IMR-90 (cell line): ENCODE data around the gene GPRIN2. TPM values are rescaled to one million over a fixed set of nuclear protein-coding genes. Genes with fewer than 3 reads are reported as not detected.

Experiments
- ATAC-seq: fragments of 200-7000 bp; cut with Tn5 transposase; 2 replicates; pipeline ENCODE4 v1.9.1; 2020; ENCODE audit warnings: low read depth, mild to moderate bottlenecking, moderate library complexity
- BruUV-seq: library from RNA; stranded (reverse); fragments of 400-500 nt; replicated peaks from 2 replicates; lab custom pipeline; 2021; lab: Mats Ljungman, UMichigan
- CTCF ChIA-PET: fragments of 300-600 bp; formaldehyde crosslinking; extraction: SDS; loops from one replicate; lab custom pipeline; 2021; ENCODE audit warnings: antibody characterized with exemption; lab: Yijun Ruan, JAX
- POLR2A ChIA-PET: fragments of 300-600 bp; sonication (Branson Sonifier 250); formaldehyde crosslinking; loops from one replicate; lab custom pipeline; 2022; ENCODE audit warnings: antibody characterized with exemption; ENCODE audit not compliant: unreplicated experiment; lab: Charles Lee
- DNase-seq: peaks from one replicate; pipeline ENCODE4 v3.0.0; 2013
- H2AFZ ChIP-seq: replicated peaks from 2 replicates; pipeline ENCODE3; 2013; ENCODE audit warnings: low read length, mild to moderate bottlenecking; ENCODE audit not compliant: poor library complexity
- H2AK5ac ChIP-seq: 2 replicates; pipeline ENCODE4 v1.6.1; 2013; ENCODE audit warnings: low read depth, low read length, inconsistent platforms
- H2AK9ac ChIP-seq: replicated peaks from 2 replicates; pipeline ENCODE3; 2013; ENCODE audit warnings: mild to moderate bottlenecking, low read depth, low read length, moderate library complexity; ENCODE audit not compliant: poor library complexity
- H2BK120ac ChIP-seq: 2 replicates; pipeline ENCODE4 v1.6.1; 2013; ENCODE audit warnings: low read depth, low read length, inconsistent platforms
- H2BK15ac ChIP-seq: 3 replicates; pipeline ENCODE4 v1.6.1; 2013; ENCODE audit warnings: low read depth, low read length, inconsistent platforms
- H2BK20ac ChIP-seq: 2 replicates; pipeline ENCODE4 v1.6.1; 2013; ENCODE audit warnings: low read depth, mild to moderate bottlenecking, inconsistent platforms, low read length, moderate library complexity
- H2BK5ac ChIP-seq: 2 replicates; pipeline ENCODE4 v1.6.1; 2013; ENCODE audit warnings: mild to moderate bottlenecking, low read depth, low read length, inconsistent platforms; ENCODE audit not compliant: poor library complexity, severe bottlenecking
- H3K14ac ChIP-seq: replicated peaks from 2 replicates; pipeline ENCODE4 v1.6.1; 2013; ENCODE audit warnings: low read depth, low read length, inconsistent platforms
- H3K18ac ChIP-seq: 2 replicates; pipeline ENCODE4 v1.6.1; 2013; ENCODE audit warnings: low read depth, low read length, control low read depth
- H3K23ac ChIP-seq: 2 replicates; pipeline ENCODE4 v1.6.1; 2013; ENCODE audit warnings: low read depth, low read length, inconsistent platforms
- H3K27ac ChIP-seq: 2 replicates; pipeline ENCODE4 v1.5.1; 2013; ENCODE audit warnings: mild to moderate bottlenecking, control low read depth, low read length; ENCODE audit not compliant: insufficient read depth
- H3K27me3 ChIP-seq: 2 replicates; pipeline ENCODE4 v1.6.1; 2013; ENCODE audit warnings: low read length; ENCODE audit not compliant: control insufficient read depth, insufficient read depth
- H3K36me3 ChIP-seq: 2 replicates; pipeline ENCODE4 v1.6.1; 2013; ENCODE audit warnings: low read length, mixed read lengths; ENCODE audit not compliant: control insufficient read depth, insufficient read depth
- H3K4ac ChIP-seq: 2 replicates; pipeline ENCODE4 v1.6.1; 2013; ENCODE audit warnings: low read depth, low read length, inconsistent platforms
- H3K4me1 ChIP-seq: 2 replicates; pipeline ENCODE4 v1.6.1; 2013; ENCODE audit warnings: low read length, mixed read lengths; ENCODE audit not compliant: control insufficient read depth, insufficient read depth
- H3K4me2 ChIP-seq: 2 replicates; pipeline ENCODE4 v1.6.1; 2013; ENCODE audit warnings: low read depth, mild to moderate bottlenecking, control low read depth, low read length, moderate library complexity
- H3K4me3 ChIP-seq: 2 replicates; pipeline ENCODE4 v1.5.1; 2013; ENCODE audit warnings: low read depth, mild to moderate bottlenecking, control low read depth, low read length, moderate library complexity; ENCODE audit not compliant: insufficient read depth
- H3K56ac ChIP-seq: 2 replicates; pipeline ENCODE4 v1.6.1; 2013; ENCODE audit warnings: low read length, inconsistent platforms; ENCODE audit not compliant: insufficient read depth; ENCODE audit errors: extremely low read depth
- H3K79me1 ChIP-seq, 2 experiments: 2 replicates each; pipeline ENCODE4 v1.6.1; 2013; ENCODE audit warnings: low read length in 2 of 2, inconsistent platforms in 1 of 2, low read depth in 1 of 2
- H3K9ac ChIP-seq: 2 replicates; pipeline ENCODE4 v1.6.1; 2013; ENCODE audit warnings: low read depth, low read length, control low read depth
- H3K9me1 ChIP-seq: 2 replicates; pipeline ENCODE4 v1.6.1; 2013; ENCODE audit warnings: low read length, inconsistent platforms; ENCODE audit not compliant: insufficient read depth
- H3K9me3 ChIP-seq: 2 replicates; pipeline ENCODE4 v1.6.1; 2013; ENCODE audit warnings: low read length; ENCODE audit not compliant: control insufficient read depth, insufficient read depth
- H4K20me1 ChIP-seq: 2 replicates; pipeline ENCODE4 v1.6.1; 2013; ENCODE audit warnings: low read length, inconsistent platforms; ENCODE audit not compliant: insufficient read depth
- H4K5ac ChIP-seq: 2 replicates; pipeline ENCODE4 v1.6.1; 2013; ENCODE audit warnings: mild to moderate bottlenecking, low read depth, low read length, control low read depth
- H4K8ac ChIP-seq, 2 experiments: 2 replicates each; pipeline ENCODE4 v1.6.1; 2013; ENCODE audit warnings: low read depth in 2 of 2, low read length in 2 of 2, control low read depth in 1 of 2, inconsistent platforms in 1 of 2
- H4K91ac ChIP-seq: 2 replicates; pipeline ENCODE4 v1.6.1; 2013; ENCODE audit warnings: low read depth, low read length, inconsistent platforms; ENCODE audit not compliant: insufficient read depth
- BHLHE40 ChIP-seq: fragments of 150-350 bp; IDR thresholded peaks from 2 replicates; pipeline ENCODE4 v1.6.1; 2016; ENCODE audit warnings: mild to moderate bottlenecking, low read depth, low read length
- CEBPB ChIP-seq: IDR thresholded peaks from 2 replicates; pipeline ENCODE4 v1.6.1; 2012; ENCODE audit warnings: low read depth, low read length, improper control_type of control experiment
- FOS ChIP-seq: fragments of 150-350 bp; IDR thresholded peaks from 2 replicates; pipeline ENCODE4 v1.6.1; 2016; ENCODE audit warnings: low read depth, low read length
- MAFK ChIP-seq: IDR thresholded peaks from 2 replicates; pipeline ENCODE4 v1.6.1; 2012; ENCODE audit warnings: low read depth, low read length, improper control_type of control experiment
- MXI1 ChIP-seq: IDR thresholded peaks from 2 replicates; pipeline ENCODE4 v1.6.1; 2012; ENCODE audit warnings: low read depth, mild to moderate bottlenecking, low read length, moderate library complexity, borderline replicate concordance
- NFE2L2 ChIP-seq: fragments of 150-350 bp; IDR thresholded peaks from 2 replicates; pipeline ENCODE4 v1.6.1; 2016; ENCODE audit warnings: low read depth, mild to moderate bottlenecking, low read length
- POLR2A ChIP-seq: IDR thresholded peaks from 2 replicates; pipeline ENCODE4 v1.6.1; 2012; ENCODE audit warnings: mild to moderate bottlenecking, low read depth, low read length
- RAD21 ChIP-seq: IDR thresholded peaks from 2 replicates; pipeline ENCODE4 v1.6.1; 2012; ENCODE audit warnings: low read length, improper control_type of control experiment
- RCOR1 ChIP-seq: IDR thresholded peaks from 2 replicates; pipeline ENCODE4 v1.6.1; 2012; ENCODE audit warnings: mild to moderate bottlenecking, low read length, improper control_type of control experiment; ENCODE audit not compliant: insufficient replicate concordance
- RFX5 ChIP-seq: IDR thresholded peaks from 2 replicates; pipeline ENCODE4 v1.8.0; 2012; ENCODE audit warnings: low read depth, mild to moderate bottlenecking, low read length, moderate library complexity
- SMC3 ChIP-seq: fragments of 150-350 bp; IDR thresholded peaks from 2 replicates; pipeline ENCODE4 v1.6.1; 2016; ENCODE audit warnings: low read depth, mild to moderate bottlenecking, antibody characterized with exemption, low read length, moderate library complexity
- WGBS, 2 experiments: methylation state at CpG; one replicate each; pipeline versions ENCODE4 v1.1.5 to v1.1.7; 2013; ENCODE audit warnings: missing lambda C conversion rate in 2 of 2; ENCODE audit not compliant: insufficient read length in 1 of 2; ENCODE audit errors: extremely low coverage in 2 of 2; 5-methylcytosine and 5-hydroxymethylcytosine counted together
- dilution Hi-C: fragments of 300-500 bp; cut with HindIII; formaldehyde crosslinking; loops from one replicate; pipeline ENCODE4 v1.14.3; 2018; ENCODE audit warnings: low sequenced_read_pairs; ENCODE audit not compliant: unreplicated experiment
- in situ Hi-C: fragments of 300-500 bp; cut with MboI; formaldehyde crosslinking; loops from 3 replicates; pipeline ENCODE4 v1.14.3; 2019; ENCODE audit warnings: low sequenced_read_pairs, inconsistent platforms, mixed read lengths
- intact Hi-C: fragments of 100-400 bp; cut with micrococcal nuclease; formaldehyde crosslinking; loops from 2 replicates; pipeline ENCODE4 v1.10.0; 2022
- polyA plus RNA-seq, 3 experiments: library from polyadenylated mRNA; depleted of rRNA; stranded (reverse); fragments of >200 nt; gene quantifications; 2 replicates each; pipeline ENCODE4 v1.2.3, GENCODE V29; 2012; ENCODE audit warnings: low replicate concordance in 1 of 3
- total RNA-seq: library from RNA; depleted of rRNA; stranded (reverse); fragments of >200 nt; gene quantifications from 2 replicates; pipeline ENCODE4 v1.2.3, GENCODE V29; 2012
- TF ChIP-seq, protein P1 (sequence below): fragments of 150-350 bp; IDR thresholded peaks from 2 replicates; pipeline ENCODE4 v1.6.1; 2017; ENCODE audit warnings: mild to moderate bottlenecking, antibody characterized with exemption, low read length, low read depth
- TF ChIP-seq, protein P2 (sequence below): fragments of 150-350 bp; IDR thresholded peaks from 2 replicates; pipeline ENCODE4 v1.6.1; 2016; ENCODE audit warnings: low read depth, mild to moderate bottlenecking, low read length, moderate library complexity, borderline replicate concordance
- TF ChIP-seq, protein P3 (sequence below): conservative IDR thresholded peaks from 2 replicates; pipeline ENCODE4 v1.5.1; 2012; ENCODE audit warnings: mild to moderate bottlenecking, low read depth, low read length, improper control_type of control experiment

Gene GPRIN2
- total and polyA plus RNA-seq, 2 of the 4 experiments (the other 2 are of a cell fraction): under 0.01 TPM; not detected in 1

DNA sequence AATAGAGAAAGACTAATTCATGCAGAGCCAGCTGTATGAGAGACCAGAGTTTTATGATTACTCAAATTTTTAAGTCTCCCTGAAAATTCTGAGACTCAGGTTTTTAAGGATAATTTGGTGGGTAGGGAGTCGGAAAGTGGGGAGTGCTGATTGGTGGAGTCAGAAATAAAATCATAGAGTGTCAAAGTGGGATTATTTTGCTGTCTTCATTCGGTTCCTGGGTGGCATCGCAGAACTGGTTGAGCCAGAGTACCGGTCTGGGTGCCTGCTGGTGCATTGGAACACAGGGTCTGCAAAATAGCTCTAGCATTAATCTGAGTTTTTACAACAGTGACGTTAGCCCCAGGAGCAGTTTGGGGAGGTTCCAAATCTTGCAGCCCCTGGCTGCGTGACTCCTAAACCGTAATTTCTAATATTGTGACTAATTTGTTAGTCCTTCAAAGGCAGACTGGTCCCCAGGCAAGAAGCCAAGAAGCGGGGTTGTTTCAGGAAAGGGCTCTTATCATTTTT is 32.4 kb downstream of the GPRIN2 start:
- Histone ChIP-seq H3K14ac (peak overlapping the region; percentile 86), H4K20me1 (no peaks in the 10 kb centered on the region), H2BK15ac (peak overlapping the region; percentile 99; the same call in 2 of the 3 replicates), H2AK5ac (peak overlapping the region; percentile 89), H3K56ac (peak overlapping the region; percentile 90; the same call in 1 of the 2 replicates), H3K79me1 (peaks cover 0 to 15% of the 10 kb centered on the region in 2 experiments; a peak in 2 of 4 replicates), H3K4me3 (no peak overlapping the region), H2BK20ac (peak overlapping the region; percentile 96), H3K27me3 (no peaks in the 10 kb centered on the region), H4K5ac (peak overlapping the region; percentile 94), H2BK120ac (peak overlapping the region; percentile 98), H2AK9ac (no peak overlapping the region), H3K18ac (peak overlapping the region; percentile 70), H3K9ac (peak overlapping the region; percentile 23; the same call in 1 of the 2 replicates), H4K8ac (peak overlapping the region; percentile 68 to 96), H3K9me3 (no peaks in the 10 kb centered on the region), H3K4me1 (peaks cover 28% of the 10 kb centered on the region), H3K4ac (peak overlapping the region; percentile 99), H3K23ac (peak overlapping the region; percentile 40; the same call in 1 of the 2 replicates), H2AFZ (peak overlapping the region; percentile 83), H3K36me3 (no peaks in the 10 kb centered on the region), H3K4me2 (peak overlapping the region; percentile 1; the same call in 1 of the 2 replicates), H2BK5ac (peak overlapping the region; percentile 96), H3K9me1 (peaks cover 41% of the 10 kb centered on the region), H4K91ac (peak overlapping the region; percentile 99), H3K27ac (peak overlapping the region; percentile 82)
- dilution Hi-C loops (no loop called here), in situ Hi-C loops (no loop called here), intact Hi-C loops (no loop called here)
- DNase-seq (peak; percentile 94), ATAC-seq (peak; percentile 38)
- TF ChIP-seq POLR2A (peak; percentile 57; the same call in 1 of the 2 replicates), MXI1 (no peak), BHLHE40 (peak; percentile 64; the same call in 1 of the 2 replicates), RFX5 (no peak), RAD21 (peak; percentile 14; the same call in 1 of the 2 replicates), NFE2L2 (no peak), RCOR1 (no peak), FOS (peak; percentile 74), CEBPB (0 out of 2 replicates have a peak, but pooled peaks have one; percentile 19), SMC3 (0 out of 2 replicates have a peak, but pooled peaks have one; percentile 9), MAFK (no peak)
- TF ChIP-seq, protein P1, sequence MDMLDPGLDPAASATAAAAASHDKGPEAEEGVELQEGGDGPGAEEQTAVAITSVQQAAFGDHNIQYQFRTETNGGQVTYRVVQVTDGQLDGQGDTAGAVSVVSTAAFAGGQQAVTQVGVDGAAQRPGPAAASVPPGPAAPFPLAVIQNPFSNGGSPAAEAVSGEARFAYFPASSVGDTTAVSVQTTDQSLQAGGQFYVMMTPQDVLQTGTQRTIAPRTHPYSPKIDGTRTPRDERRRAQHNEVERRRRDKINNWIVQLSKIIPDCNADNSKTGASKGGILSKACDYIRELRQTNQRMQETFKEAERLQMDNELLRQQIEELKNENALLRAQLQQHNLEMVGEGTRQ: no peak
- TF ChIP-seq, protein P2, sequence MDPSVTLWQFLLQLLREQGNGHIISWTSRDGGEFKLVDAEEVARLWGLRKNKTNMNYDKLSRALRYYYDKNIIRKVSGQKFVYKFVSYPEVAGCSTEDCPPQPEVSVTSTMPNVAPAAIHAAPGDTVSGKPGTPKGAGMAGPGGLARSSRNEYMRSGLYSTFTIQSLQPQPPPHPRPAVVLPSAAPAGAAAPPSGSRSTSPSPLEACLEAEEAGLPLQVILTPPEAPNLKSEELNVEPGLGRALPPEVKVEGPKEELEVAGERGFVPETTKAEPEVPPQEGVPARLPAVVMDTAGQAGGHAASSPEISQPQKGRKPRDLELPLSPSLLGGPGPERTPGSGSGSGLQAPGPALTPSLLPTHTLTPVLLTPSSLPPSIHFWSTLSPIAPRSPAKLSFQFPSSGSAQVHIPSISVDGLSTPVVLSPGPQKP: no peak
- TF ChIP-seq, protein P3, sequence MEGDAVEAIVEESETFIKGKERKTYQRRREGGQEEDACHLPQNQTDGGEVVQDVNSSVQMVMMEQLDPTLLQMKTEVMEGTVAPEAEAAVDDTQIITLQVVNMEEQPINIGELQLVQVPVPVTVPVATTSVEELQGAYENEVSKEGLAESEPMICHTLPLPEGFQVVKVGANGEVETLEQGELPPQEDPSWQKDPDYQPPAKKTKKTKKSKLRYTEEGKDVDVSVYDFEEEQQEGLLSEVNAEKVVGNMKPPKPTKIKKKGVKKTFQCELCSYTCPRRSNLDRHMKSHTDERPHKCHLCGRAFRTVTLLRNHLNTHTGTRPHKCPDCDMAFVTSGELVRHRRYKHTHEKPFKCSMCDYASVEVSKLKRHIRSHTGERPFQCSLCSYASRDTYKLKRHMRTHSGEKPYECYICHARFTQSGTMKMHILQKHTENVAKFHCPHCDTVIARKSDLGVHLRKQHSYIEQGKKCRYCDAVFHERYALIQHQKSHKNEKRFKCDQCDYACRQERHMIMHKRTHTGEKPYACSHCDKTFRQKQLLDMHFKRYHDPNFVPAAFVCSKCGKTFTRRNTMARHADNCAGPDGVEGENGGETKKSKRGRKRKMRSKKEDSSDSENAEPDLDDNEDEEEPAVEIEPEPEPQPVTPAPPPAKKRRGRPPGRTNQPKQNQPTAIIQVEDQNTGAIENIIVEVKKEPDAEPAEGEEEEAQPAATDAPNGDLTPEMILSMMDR: no peak
- CTCF ChIA-PET: no interaction called here
- no TSS peak for BruUV-seq
- WGBS, 2 experiments: 64% methylated on average over 5 of the region's 8 CpGs; no CpG with 5 or more reads in 1 of the 2 experiments
- POLR2A ChIA-PET: no interaction called here
